ENCODE measurements around the gene POLD2.

Gene POLD2

DNA sequence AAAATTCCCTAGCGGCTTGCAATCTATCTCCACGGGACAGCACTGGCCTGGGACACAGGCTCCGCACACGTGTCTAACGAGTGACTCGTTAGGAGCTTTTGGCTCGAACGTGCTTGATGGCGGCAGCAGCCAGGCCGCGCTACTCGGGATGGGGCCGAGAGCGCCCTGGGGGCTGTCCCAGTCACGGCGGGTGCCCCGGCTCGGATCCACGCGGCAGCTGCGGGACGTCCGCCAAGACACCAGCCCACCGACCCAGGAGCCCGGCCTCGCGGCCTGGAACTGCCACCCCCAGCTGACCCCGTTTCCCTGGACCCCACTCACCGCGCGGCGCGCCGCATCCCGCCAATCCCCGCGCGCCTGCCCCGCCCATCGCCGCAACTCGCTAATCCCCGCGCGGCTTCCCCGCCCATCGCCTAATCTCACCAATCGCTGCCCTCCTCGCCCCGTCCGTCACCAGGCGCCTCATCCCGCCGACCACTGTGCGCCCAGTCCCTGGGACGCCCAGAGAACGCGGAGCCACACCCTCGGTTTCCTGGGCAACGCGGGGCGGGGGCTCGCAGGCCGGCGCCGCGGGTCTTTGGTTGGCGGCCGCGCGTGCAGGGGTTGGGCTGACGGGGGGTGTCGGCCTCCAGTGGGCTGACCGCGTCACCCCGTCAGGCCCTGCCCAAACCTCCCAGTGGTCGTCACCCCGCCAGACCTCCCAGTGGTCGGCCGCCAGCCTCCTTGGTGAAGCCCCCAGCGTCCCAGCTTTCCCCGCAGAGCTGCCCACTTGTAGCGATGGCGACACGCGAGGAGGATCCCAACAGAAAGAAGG, at the start of gene POLD2:
TSS of gene POLD2 (minus strand) at position 359 of the 814 bp plus-strand sequence. CDS start 1,495 bp downstream, outside the sequence.
- peak; percentile 99 for DNase-seq

DNA sequence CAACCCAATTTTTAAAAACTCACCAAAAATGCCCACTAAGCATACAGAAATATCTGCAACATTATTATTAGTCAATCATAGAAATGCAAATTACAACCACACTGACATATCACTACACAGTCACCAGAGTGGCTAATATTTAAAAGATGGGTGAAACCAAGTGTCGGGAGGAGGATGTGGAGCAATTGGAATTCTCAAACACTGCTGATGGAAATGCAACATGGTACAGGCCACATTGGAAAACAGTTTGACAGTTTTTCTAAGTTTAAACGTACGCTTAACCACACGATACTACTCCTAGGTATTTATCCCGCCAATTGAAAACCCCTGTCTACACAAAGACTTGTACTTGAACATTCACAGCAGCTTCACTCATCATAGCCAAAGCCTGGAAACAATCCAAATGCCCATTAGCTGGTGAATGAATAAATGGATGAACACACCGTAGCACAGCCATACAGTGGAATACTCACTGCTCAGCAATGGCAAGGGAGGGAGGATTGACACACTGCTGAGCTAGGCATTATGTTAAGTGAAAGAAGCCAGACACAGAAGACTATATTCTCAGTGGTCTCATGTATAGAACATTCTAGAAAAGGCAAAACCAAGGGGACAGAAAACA, 49.6 kb upstream of the POLD2 start:
- no peak for DNase-seq

DNA sequence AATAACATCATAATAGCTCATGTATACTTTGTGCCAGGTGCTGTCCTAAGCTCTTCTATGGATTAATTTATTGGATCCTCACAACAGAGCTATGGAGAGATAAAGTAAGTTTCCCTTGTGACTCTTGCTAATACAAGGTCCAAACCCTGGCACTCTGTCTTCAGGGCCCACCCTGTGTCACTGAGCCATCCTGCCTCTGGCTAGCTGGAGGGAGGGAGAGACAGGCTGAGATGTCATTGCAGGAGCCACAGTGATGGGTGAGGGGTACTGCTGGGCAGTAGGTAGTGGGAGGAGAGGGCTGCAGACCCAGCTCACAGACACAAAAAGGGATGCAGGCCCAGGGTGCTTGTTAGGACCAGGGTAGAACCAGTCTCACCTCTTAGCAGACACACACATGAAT, 49.0 kb upstream of the POLD2 start:
- no peak for DNase-seq

DNA sequence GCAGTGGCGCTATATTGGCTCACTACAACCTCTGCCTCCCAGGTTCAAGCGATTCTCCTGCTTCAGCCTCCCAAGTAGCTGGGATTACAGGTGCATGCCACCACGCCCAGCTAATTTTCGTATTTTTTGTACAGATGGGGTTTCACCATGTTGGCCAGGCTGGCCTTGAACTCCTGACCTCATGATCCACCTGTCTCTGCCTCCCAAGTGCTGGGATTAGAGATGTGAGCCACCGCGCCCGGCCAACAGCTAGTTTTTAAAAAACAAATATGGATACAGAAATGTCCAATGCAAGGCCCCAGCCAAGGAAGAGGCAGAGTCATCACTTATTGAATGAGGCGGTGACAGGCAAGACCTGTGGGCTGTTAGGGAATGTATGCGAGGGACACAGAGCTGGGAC, 48.6 kb upstream of the POLD2 start:
- peak; percentile 10 for DNase-seq

DNA sequence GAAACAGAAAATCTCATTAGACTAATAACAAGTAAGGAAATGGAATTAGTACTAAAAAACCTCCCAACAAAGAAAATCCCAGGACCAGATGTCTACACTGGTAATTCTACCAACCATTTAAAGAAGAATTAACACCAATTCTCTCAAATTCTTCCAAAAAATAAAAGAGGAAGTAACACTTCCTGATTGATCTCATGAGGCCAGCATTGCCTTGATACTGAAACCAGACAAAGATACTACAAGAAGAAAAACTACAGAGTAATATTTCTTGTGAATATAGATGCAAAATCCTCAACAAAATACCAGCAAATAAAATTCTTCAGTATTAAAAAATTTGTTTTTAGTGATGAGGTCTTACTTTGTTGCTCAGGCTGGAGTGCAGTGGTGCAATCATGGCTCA, 44.6 kb upstream of the POLD2 start:
- no peak for DNase-seq

DNA sequence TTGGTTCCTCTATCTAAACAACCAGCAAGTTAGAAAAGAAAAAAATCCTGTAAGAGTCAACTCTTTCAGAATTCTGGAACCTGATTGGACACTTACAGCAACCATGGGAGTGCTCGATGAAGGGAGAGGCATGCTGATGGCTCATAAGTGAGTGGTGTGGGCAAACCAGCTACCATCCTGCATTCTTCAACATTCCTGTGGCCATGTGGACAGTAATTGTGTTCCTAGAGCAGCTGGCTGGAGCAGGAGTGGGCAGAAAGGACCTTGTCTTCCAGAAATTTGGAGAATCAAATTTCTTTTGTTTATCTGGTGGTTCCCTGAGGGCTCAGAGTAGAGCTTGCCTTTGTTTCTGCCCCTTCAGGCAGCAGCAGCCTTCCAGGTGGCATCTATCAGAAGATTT, 40.2 kb upstream of the POLD2 start:
- no peak for DNase-seq

DNA sequence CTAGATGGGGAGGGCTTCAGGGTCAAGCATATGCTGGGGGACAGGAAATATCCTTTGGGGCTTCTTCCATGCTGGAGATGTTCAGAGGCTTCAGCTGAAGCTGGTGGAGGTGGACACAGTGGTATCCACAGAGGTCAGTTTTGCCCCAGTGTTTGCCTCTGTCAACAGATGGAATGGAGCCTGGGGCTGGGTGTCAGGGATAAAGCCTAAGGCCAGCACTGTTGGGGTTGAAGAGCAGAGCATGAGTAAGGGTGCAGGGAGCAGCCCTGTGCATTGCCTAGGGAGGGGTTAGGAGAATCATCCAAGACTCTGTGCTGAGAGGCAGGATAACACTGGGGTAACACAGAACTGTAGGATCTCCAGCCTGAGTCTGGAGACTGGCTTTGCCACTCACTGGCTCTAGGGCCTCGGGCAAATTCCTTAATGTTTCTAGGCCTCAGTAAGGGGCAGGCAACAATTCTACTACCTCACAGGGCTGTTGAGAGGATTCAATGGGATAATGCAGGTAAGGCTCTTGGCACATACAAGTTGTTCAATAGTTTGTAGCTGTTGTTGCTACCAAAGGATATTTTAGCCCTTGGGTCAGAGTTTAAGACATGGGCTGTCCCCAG, 39.5 kb upstream of the POLD2 start:
- DNase-seq, result peak; percentile 6

DNA sequence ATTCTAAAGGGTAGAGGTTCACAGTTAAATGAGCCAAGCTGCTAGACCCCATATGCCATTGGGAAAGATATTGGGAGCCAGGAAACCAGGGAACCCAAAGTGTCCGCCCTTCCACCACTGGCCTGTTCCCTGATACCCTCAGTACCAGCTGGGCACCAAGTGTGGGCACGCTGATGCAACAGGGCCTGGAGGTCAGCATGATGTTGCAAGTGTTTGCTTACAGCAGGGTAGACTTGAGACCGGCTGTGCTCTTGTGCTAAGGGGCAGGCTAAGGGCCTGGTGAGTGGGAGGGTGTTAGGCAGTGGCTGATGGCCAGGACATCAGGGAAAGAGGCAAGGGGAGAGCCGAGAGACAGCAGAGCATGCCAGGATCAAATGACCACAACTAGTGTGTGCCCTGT, 38.8 kb upstream of the POLD2 start:
- DNase-seq, result peak; percentile 43

DNA sequence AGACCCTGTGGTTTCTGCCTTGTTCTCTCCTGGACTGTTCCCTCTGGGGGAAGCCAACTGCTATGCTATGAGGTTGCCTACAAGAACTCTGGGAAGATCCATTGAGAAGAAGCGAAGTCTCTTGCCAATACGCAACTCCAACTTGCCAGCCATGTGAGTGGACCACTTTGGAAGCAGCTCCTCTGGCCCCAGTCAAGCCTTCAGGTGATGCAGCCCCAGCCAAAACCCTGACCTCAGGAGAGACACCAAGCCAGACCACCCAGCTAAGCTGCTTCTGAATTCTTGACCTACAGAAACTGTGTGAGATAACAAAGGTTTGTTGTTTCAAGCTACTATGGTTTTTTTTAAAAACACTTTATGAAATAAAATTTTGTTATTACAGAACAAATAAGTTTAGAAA, 38.0 kb upstream of the POLD2 start:
- DNase-seq, result peak; percentile 52

DNA sequence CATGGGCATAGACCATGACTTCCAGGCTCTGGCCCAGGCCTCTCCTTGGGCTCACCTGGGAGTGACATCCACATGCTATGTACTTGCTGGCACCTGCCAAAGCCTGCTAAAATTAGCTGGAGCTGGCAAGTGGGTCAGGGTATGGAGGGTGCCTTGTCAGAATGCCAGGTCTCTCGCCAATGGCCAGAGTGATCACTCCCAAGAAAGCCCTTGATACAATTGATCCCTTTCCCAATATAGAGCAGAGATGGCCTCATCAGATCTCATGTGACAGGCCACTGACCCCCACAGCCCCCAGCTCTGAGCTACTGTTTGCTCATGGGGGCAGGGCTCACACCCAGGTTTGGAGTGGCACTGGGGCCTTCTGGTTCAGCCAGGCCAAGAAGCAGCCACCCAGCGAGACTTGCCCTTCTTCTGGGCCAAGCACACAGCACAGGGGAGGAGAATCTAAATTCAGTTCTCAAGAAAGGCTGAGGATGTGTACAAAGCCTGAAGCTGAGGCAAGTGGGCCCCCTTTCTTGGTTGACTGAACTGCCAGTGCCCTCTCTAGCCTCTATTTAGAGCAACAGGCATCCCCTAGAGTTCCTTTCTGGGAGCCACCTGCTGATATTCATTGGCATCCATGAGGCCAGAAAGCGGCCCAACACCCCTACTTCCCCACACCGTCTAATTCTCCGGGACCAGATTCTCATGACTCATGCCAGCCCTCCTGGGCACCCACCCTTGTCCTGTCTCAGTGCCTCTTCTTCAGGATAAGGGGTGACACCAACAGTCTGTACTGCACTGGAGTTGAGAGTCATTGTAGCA, 36.7 kb upstream of the POLD2 start:
- peak; percentile 30 for DNase-seq

DNA sequence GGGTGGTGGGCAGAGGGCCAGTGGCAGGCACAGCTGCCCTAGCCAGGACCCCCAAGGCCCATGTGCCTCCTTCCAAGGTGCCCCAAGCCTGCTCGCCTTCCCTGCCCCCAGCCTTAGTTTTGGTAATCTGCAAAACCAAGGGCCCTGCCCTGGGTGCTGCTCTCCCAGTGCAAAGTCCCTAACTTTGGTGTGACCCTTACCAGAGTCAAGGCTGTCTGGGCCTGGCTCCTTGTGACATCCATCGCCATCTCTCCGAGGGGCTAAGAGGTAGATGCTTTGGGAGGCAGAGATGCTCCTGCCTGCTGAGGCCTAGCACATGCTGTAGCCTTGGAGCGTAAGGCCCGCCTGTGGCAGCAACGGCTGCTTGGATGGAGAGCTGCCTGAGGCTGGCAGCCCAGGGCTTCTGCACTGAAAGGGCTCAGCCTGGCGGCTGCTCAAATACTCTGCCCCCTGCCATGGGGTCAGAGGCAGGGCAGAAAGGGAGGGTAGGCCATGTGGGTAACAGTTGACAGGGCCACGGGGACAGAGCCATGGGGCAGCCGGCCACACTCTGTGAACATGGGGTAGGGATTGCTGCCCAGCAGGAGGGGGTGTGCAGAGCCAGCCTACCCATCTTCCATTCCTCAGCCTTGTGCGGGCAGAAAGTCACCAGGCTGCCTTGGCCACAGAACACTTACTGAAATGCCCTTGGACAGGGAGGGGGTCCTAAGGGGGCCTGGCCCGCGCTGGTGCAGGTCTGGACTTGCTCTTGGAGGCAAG, 35.7 kb upstream of the POLD2 start:
- peak; percentile 58 for DNase-seq

DNA sequence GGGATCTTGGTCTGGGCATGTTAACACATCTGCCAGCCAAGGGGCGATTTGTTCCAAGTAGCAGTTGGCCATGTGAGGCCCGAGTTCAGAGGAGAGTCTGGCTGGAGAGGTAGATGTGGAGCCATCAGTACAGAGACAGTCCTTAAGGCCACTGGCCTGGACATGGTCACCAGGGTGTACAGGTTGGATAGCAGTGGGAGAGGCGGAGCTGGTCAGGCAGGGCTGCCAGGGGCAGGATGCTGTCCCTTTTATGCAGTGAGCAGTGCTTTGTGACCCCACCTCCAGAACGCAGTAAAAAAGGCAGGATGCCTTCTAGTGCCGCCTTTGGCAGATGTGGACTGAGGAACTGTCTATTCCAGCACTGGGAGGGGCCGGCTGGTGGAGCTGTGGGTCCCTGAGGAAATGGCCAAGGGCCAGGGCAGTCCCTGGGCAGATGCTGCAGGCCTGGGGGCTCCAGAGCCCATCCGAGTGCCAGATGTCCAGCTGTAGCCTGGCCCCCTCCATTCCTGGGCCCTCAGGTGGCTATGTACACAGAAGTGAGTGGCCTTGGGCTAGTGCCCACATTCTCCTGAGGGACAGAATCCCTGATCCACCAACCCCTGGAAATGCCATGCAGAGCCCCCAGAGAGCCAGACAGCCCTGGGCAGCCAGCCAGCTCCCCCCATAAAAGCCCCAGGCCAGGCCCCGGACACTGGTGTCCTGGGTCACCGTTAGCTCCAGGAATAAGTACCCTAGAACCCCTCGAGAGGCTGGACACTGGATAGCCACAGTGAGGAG, 34.9 kb upstream of the POLD2 start:
- DNase-seq, result peak; percentile 38

DNA sequence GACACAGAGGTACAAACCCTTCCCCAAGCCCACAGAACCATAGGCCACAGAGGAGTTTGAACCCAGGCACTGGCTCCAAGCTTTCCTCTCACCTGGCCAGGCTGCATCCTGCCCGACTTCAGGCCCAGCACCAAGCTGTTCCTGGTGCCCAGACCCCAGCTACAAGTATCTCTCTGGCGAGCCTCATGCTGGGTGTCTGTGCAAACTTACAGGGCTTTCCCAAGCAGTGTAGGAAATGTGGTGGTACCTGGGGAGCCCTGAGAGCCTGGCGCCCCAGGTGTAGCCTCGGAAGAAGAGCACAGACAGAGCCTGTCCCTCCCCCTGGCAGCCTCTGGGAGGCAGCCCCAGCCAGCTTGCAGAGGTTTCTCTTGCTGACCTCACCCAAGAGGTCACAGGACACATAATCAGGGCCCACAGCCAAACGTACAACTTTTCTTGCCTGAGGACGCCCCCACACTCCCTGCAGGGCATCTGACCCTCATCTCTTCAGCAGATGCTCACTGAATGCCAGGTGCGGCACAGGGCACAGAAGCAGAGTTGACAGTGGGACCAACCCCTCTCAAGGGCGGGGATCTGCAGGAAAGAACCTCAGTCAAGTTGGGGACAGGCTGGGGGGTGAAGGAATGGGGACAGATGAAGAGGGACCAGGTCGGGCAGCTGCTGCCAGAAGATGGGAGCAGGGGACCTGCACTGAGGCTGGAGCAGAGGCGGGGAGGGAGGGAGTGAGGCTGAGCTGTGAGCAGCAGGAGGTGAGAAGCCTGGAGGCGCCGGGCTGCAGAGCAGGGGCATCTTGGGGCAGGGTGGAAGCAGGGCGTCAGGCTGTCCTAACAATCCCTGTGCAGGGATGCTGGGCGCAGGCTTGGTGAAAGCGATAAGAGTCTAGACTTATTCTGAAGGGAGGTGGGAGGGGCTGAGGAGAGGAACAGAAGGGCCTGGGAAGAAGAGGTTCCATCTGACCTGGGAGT, 34.0 kb upstream of the POLD2 start:
- DNase-seq, result peak; percentile 56

DNA sequence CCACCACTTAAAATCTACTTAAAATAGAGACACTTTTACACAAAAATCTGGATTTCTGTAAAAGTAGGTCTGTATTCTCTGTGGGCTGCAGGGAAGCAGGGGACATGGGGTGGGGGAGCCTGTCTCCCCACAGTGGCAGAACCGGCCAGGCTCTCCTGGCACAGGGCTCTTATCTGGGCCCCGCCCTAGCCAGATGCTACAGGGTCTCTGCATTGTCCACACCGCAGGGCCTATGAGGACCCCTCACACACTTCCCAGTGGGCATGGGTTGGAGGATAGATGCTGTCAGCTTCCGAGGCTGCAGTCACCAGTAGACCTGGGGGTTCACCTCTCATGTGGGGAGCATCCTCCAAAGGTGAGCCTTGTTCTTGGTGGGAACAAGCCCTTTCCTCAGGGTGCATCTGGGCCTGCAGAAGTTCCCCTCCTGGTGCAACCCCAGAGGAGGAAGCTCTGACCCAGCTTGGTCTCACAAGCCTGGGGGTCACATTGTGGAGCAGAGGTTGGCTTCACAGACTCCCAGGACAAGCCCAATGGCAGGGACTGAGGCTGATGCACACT, 33.2 kb upstream of the POLD2 start:
- peak; percentile 53 for DNase-seq

DNA sequence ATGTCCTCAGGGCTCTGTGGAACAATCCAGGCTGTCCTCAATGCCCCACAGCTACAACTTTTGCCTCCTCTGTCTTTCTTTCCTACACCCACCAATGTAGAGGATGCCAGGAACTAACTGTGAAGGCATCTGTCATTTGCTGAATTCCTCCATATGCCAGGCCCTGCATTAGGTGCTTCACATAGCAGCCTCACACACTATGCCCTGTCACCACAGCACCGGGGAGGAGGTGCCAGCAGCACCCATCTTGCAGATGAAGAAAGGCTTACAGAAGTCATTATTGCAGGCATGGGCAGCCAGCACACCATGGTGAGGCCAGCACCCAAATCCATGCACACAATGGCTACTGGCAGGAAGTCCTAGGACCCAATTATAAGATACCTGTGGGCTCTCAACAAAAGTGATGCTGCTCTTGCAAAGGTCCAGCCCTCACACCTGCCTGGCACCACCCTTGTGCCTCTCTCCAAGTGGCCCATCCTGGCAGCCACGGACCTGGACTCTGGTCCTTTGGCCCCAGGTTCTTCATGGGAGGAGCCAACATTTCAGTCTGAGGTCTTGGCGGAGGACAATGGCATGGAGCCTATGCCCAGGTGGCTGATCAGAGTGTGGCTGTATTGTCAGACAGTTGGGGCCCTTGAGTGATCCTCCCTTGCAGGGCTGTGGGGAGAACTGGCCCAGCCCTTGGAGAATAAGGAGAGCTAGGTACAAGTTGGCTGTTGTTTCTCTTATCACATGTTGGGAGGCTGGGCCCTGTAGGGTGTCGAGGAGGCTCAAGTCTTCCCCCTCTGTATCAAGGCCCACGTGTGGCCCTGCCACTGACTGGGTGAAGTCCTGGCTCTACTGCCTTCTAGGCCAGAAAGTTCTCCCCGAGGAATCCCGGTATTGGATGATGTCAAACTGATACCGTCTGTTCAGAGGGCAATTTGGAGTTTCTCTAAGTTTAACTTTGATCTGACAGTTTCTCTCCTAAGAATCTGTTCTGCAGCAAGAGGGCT, 32.1 kb upstream of the POLD2 start:
- DNase-seq, result peak; percentile 53

DNA sequence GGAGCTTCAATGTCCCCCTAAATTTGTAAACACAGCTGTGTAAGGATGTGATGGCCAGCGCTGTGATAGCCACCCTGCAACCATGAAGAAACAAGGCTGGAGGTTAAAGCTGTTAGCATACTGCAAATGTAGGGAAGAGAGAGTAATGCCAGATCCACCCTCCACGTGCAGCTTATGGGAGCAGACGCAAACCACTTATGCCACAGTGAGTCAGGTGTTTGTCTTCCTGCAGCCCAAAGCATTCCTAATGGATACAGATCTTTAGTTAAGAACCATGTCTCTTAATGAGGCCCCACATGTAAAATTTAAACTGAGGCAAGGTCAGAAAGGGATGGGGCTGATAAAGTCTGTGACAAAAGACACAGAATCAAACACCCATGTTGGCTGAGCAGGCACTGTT, 31.4 kb upstream of the POLD2 start:
- DNase-seq, result peak; percentile 33

DNA sequence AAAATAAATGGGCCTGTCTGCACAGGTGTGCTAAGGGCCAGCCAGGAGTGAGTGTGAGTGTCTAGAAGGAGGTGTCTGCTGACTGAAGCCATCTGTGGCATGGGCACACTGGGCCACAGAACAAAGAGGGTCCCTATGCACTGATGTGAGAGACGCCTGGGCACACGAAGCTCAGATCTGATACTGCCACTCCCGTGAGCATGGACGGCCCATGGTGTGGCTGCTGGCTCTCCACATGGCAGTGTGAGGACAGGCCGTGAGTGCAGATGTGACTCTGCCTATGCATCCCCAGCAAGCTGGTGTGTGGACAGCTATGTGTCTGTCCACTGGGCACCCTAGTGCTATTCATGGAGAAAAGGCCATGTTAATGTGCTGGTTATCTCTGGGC, 30.6 kb upstream of the POLD2 start:
- DNase-seq, result peak; percentile 54

All from activated effector memory CD4-positive, alpha-beta T cell treated with anti-CD3 and anti-CD28 coated beads, Interleukin-2, amount 50 U/mL, for 16 hours (primary cell).